A673 (cell line): Measurements from ENCODE around the gene IL21R. TPM values are rescaled to one million over a fixed set of nuclear protein-coding genes. Genes with fewer than 3 reads are reported as not detected.
A peak's percentile ranks its signal among the peaks of the same experiment; 100 is the strongest.

Source experiments
- BruUV-seq: library from RNA; stranded (reverse); fragments of 400-500 nt; replicated peaks from 2 replicates; lab custom pipeline; 2021; lab: Mats Ljungman, UMichigan
- CTCF ChIA-PET: fragments of 300-600 bp; sonication (Branson Sonifier 250); formaldehyde crosslinking; loops from one replicate; lab custom pipeline; 2022; ENCODE audit warnings: antibody characterized with exemption; lab: Charles Lee
- POLR2A ChIA-PET: fragments of 300-600 bp; sonication (Branson Sonifier 250); formaldehyde crosslinking; loops from one replicate; lab custom pipeline; 2022; ENCODE audit warnings: antibody characterized with exemption; ENCODE audit not compliant: low non-redundant PET; lab: Charles Lee
- DNase-seq: peaks from one replicate; pipeline ENCODE4 v3.0.0-alpha.2; 2015; ENCODE audit warnings: low spot score
- H3K27ac ChIP-seq: fragments of 200-600 bp; sonication (generic); 2 replicates; pipeline ENCODE4 v1.5.1; 2016; ENCODE audit warnings: mixed run types, low read depth, mild to moderate bottlenecking, mixed read lengths, antibody characterized with exemption, low read length; ENCODE audit not compliant: poor library complexity, severe bottlenecking
- H3K27me3 ChIP-seq: fragments of 200-600 bp; sonication (generic); replicated peaks from 2 replicates; pipeline ENCODE4 v1.6.1; 2017; ENCODE audit warnings: mixed run types, low read depth, mild to moderate bottlenecking, mixed read lengths, antibody characterized with exemption, low read length; ENCODE audit not compliant: insufficient read depth, poor library complexity
- H3K36me3 ChIP-seq: fragments of 200-600 bp; sonication (generic); 2 replicates; pipeline ENCODE4 v1.6.1; 2016; ENCODE audit warnings: mixed run types, mild to moderate bottlenecking, mixed read lengths, antibody characterized with exemption, low read length; ENCODE audit not compliant: insufficient read depth, poor library complexity, severe bottlenecking
- H3K4me1 ChIP-seq: fragments of 200-600 bp; sonication (generic); 2 replicates; pipeline ENCODE4 v1.6.1; 2017; ENCODE audit warnings: mixed run types, mild to moderate bottlenecking, mixed read lengths, antibody characterized with exemption, low read length; ENCODE audit not compliant: insufficient read depth, poor library complexity, severe bottlenecking
- H3K4me3 ChIP-seq: fragments of 200-600 bp; sonication (generic); 2 replicates; pipeline ENCODE4 v1.5.1; 2016; ENCODE audit warnings: low read depth, mixed run types, mild to moderate bottlenecking, mixed read lengths, low read length; ENCODE audit not compliant: poor library complexity, severe bottlenecking
- H3K9me3 ChIP-seq: fragments of 200-600 bp; sonication (generic); 2 replicates; pipeline ENCODE4 v1.6.1; 2016; ENCODE audit warnings: mixed run types, low read depth, mild to moderate bottlenecking, mixed read lengths, antibody characterized with exemption, low read length; ENCODE audit not compliant: poor library complexity, severe bottlenecking
- EZH2 ChIP-seq: fragments of 200-600 bp; sonication (generic); IDR thresholded peaks from 2 replicates; pipeline ENCODE4 v1.6.1; 2017; ENCODE audit warnings: borderline replicate concordance, low read depth, mild to moderate bottlenecking, mixed read lengths, antibody characterized with exemption, low read length; ENCODE audit not compliant: poor library complexity, severe bottlenecking
- intact Hi-C: fragments of 100-400 bp; cut with micrococcal nuclease; formaldehyde crosslinking; loops from one replicate; pipeline ENCODE4 v1.10.0; 2022; ENCODE audit not compliant: unreplicated experiment
- total RNA-seq: library from RNA; stranded (reverse); gene quantifications from 2 replicates; pipeline ENCODE4 v1.2.3, GENCODE V29; 2021
- TF ChIP-seq, protein P1 (sequence below): fragments of 300-800, 200-600 bp; sonication (generic); conservative IDR thresholded peaks from 2 replicates; pipeline ENCODE4 v1.5.1; 2017; ENCODE audit warnings: low read depth, mild to moderate bottlenecking, antibody characterized with exemption, low read length, moderate library complexity, mixed read lengths

IL21R gene
- total RNA-seq, 1 experiment from 2014 or later: 0.19 TPM

DNA sequence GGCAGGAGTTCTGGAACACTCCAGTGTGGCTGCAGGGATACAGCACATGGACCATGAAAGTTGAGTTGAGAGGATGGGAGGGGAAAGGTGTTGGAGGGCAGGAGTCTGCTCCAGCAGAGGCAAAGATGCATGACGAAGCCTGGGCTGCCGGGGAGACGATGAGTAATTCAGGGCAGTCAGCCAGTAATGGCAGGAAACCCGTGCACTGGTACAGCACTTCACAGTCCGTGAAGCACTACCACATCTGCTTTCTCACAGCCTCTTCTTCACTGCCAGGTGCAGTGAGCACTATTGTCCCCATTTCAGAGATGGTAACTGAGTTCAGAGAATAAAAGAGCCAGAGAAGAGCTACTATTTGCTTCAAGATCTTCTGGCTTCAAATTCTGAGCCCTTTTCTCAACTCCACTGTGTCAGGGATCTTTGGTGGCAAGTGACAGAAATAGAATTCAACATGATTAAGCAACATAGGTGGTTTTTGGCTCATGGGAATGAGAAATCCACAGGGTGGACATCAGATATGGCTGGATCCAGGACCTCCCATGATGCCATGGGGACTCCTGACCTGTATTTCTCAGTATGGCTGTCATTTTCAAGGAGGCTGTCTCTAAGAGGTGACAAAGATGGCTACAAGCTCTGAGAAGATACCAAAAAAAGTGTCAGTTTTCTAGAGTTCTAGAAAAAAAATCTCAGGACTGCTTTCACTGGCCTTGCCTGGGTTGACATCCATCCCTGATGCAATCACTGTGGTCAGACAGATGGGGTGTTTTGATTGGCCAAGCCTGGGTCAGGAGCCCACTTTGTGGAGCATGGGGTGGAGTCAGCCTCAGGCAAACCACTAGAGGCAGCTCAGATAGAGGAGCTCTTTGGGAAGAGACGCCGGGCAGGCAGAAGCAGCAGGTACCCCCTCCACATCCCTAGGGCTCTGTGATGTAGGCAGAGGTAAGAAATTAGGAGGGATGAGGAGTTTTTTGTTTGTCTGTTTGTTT, 24.7 kb downstream of the IL21R start:
- no TSS peak for BruUV-seq
- H3K4me3 ChIP-seq: no peak overlapping the region
- CTCF ChIA-PET: interaction anchor here (0.6 kb wide), 1 partner anchor 29 kb away, joined by 6 read pairs; no protein-coding TSS in a partner anchor
- POLR2A ChIA-PET: interaction anchor here (0.5 kb wide), 1 partner anchor 19 kb away, joined by 7 read pairs; no protein-coding TSS in a partner anchor
- no peak for TF ChIP-seq EZH2
- TF ChIP-seq, protein P1, sequence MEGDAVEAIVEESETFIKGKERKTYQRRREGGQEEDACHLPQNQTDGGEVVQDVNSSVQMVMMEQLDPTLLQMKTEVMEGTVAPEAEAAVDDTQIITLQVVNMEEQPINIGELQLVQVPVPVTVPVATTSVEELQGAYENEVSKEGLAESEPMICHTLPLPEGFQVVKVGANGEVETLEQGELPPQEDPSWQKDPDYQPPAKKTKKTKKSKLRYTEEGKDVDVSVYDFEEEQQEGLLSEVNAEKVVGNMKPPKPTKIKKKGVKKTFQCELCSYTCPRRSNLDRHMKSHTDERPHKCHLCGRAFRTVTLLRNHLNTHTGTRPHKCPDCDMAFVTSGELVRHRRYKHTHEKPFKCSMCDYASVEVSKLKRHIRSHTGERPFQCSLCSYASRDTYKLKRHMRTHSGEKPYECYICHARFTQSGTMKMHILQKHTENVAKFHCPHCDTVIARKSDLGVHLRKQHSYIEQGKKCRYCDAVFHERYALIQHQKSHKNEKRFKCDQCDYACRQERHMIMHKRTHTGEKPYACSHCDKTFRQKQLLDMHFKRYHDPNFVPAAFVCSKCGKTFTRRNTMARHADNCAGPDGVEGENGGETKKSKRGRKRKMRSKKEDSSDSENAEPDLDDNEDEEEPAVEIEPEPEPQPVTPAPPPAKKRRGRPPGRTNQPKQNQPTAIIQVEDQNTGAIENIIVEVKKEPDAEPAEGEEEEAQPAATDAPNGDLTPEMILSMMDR: no peak
- H3K9me3 ChIP-seq: peaks cover 16% of the 10 kb centered on the region
- intact Hi-C loops: no loop called here
- H3K4me1 ChIP-seq: no peaks in the 10 kb centered on the region
- no peaks in the 10 kb centered on the region for H3K27me3 ChIP-seq
- no peaks in the 10 kb centered on the region for H3K36me3 ChIP-seq
- peak; percentile 60 for DNase-seq
- no peak overlapping the region for H3K27ac ChIP-seq

DNA sequence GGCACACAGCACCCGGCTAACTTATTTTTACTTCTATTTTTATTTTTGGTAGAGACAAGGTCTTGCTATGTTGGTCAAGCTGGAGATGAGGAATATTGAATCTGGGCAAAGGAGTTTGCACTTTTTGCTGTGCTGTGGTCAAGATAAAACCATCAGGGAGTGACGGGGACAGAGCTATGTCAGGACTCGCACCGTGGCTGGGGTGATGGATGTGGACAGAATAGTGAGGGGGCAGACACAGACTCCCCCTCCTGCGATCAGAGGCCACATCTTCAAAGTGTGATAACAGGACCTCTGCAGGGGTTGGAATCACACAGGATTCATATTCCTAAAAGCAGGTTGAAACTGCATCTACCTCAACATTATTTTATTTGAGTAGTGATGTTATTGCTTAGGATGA, 25.6 kb downstream of the IL21R start:
- Histone ChIP-seq H3K4me1 (no peaks in the 10 kb centered on the region), H3K4me3 (no peak overlapping the region), H3K9me3 (peaks cover 8% of the 10 kb centered on the region), H3K36me3 (no peaks in the 10 kb centered on the region), H3K27ac (no peak overlapping the region), H3K27me3 (no peaks in the 10 kb centered on the region)
- intact Hi-C loops: no loop called here
- BruUV-seq: no TSS peak
- CTCF ChIA-PET: no interaction called here
- TF ChIP-seq, protein P1: no peak
- TF ChIP-seq EZH2: no peak
- DNase-seq: no peak
- POLR2A ChIA-PET: interaction anchor here (0.5 kb wide), 1 partner anchor 19 kb away, joined by 7 read pairs; no protein-coding TSS in a partner anchor

DNA sequence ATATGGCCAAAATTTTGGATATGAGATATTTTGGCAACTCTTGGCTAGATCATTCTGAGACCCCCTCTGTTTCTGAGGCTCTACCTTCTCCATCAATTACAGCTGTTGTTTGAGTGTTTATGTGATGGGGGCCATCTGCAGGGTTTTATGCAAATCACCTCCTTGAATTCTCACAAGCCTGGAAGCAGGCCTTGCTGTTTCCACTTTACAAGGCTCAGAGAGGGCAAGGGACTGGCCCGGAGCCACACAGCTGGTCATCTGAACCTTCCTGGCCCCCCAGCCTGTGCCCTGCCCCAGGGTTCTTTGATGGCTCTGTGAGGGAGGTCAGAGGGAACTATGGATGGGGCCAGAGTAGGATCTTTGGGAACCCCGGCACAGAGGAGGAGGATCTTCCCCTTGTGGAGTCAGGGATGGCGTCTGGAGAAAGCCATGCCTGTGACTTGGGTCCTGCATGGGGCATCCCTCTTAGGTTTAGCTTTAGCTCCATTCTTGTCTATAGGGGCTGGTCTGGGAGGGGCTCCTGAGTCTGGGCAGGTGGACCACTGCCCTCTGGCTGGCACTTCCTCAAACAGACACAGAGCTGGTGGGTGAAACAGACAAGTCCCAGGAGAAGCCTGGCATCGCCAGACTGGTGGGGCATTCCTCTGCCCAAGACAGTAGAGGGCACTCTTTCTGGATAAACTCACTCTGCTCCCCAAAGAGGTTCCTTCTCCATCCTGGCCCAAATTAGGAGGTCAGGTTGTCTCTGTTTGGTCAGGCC, 26.2 kb downstream of the IL21R start:
- ChIA-PET POLR2A (no interaction called here), CTCF (no interaction called here)
- no peak for TF ChIP-seq EZH2
- TF ChIP-seq, protein P1: peak; percentile 34
- H3K4me1 ChIP-seq: no peaks in the 10 kb centered on the region
- no TSS peak for BruUV-seq
- no peaks in the 10 kb centered on the region for H3K36me3 ChIP-seq
- H3K9me3 ChIP-seq: peaks cover 1% of the 10 kb centered on the region
- no peak overlapping the region for H3K4me3 ChIP-seq
- H3K27ac ChIP-seq: no peak overlapping the region
- no peaks in the 10 kb centered on the region for H3K27me3 ChIP-seq
- no peak for DNase-seq
- intact Hi-C loops: no loop called here
